Neuron (in vitro differentiated cells): ENCODE data around the gene EME2.
A peak's percentile ranks its signal among the peaks of the same experiment; 100 is the strongest.

Experiments used
- H2AFZ ChIP-seq: one replicate; pipeline ENCODE4 v1.6.1; 2013; ENCODE audit warnings: low read depth, mild to moderate bottlenecking, inconsistent platforms, low read length, moderate library complexity
- H3K27me3 ChIP-seq: one replicate; pipeline ENCODE4 v1.6.1; 2013; ENCODE audit warnings: low read length; ENCODE audit not compliant: insufficient read depth
- H3K36me3 ChIP-seq: one replicate; pipeline ENCODE4 v1.6.1; 2013; ENCODE audit warnings: low read length; ENCODE audit not compliant: insufficient read depth
- H3K4me1 ChIP-seq: one replicate; pipeline ENCODE4 v1.6.1; 2013; ENCODE audit warnings: low read length; ENCODE audit not compliant: insufficient read depth
- H3K4me3 ChIP-seq: 2 replicates; pipeline ENCODE4 v1.5.1; 2013; ENCODE audit warnings: mild to moderate bottlenecking, low read length, moderate library complexity
- H3K9me3 ChIP-seq: one replicate; pipeline ENCODE4 v1.6.1; 2013; ENCODE audit warnings: low read length

Gene EME2

DNA sequence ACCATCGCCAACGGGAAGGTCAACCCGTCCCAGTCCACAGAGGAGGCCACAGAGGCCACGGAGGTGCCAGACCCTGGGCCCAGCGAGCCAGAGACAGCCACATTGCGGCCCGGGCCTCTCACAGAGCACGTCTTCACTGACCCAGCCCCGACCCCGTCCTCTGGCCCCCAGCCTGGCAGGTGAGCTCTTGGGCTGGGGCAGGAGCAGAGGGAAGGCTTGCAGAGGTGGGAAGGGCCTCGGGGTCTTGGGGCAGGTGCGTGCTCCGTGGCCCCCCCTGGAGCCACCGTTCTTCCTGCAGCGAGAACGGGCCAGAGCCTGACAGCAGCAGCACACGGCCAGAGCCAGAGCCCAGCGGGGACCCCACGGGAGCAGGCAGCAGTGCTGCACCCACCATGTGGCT, 6.4 kb upstream of the EME2 start:
- peaks cover 76% of the 10 kb centered on the region for H3K36me3 ChIP-seq
- no peak overlapping the region for H3K4me3 ChIP-seq
- H2AFZ ChIP-seq, result no peak overlapping the region
- no peaks in the 10 kb centered on the region for H3K27me3 ChIP-seq
- no peaks in the 10 kb centered on the region for H3K9me3 ChIP-seq
- no peaks in the 10 kb centered on the region for H3K4me1 ChIP-seq

DNA sequence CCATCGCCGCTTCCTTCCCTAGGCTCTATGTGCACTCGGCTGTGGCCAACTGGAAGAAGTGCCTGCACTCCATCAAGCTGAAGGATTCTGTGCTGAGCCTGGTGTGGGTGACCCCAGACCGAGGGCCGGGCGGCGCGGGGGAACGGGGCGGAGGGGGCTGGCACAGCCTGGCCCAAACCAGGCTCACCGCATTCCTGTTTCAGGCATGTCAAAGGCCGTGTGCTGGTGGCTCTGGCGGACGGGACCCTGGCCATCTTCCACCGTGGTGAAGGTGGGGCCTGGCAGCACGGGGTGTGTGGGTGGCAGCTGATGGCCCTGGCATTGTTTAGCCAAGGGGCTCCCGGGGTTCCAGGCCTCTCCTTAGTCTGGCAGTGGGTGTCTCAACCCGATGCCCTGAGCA, 5.9 kb upstream of the EME2 start:
- H3K9me3 ChIP-seq, result no peaks in the 10 kb centered on the region
- no peaks in the 10 kb centered on the region for H3K27me3 ChIP-seq
- peaks cover 76% of the 10 kb centered on the region for H3K36me3 ChIP-seq
- no peak overlapping the region for H2AFZ ChIP-seq
- peaks cover under 1% of the 10 kb centered on the region for H3K4me1 ChIP-seq
- no peak overlapping the region for H3K4me3 ChIP-seq

DNA sequence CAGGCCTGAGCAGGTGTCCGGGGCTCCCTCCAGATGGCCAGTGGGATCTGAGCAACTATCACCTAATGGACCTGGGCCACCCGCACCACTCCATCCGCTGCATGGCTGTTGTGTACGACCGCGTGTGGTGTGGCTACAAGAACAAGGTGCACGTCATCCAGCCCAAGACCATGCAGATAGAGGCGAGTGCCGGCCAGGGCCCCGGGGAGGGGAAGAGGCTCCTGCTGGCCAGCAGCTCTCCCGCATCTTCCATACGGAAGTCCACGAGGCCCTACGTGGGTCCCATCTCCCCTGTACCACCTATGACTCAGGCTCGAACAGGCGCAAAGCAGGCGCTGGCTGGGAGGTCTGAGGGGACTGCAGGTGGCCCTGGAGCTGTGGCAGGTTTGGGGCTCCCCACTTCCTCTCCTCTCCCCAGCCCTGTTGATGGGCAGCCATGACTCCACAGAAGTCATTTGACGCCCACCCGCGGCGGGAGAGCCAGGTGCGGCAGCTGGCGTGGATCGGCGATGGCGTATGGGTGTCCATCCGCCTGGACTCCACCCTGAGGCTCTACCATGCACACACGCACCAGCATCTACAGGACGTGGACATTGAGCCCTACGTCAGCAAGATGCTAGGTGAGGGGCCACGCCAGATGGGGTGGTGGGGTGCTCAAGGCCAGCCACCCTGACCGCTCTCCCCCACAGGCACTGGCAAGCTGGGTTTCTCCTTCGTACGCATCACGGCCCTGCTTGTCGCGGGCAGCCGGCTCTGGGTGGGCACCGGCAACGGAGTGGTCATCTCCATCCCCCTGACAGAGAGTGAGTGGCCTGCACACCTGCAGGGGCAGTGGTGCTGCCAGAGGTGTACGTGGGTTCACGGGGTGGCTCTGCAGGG, 5.3 kb upstream of the EME2 start:
- no peaks in the 10 kb centered on the region for H3K9me3 ChIP-seq
- no peak overlapping the region for H2AFZ ChIP-seq
- no peak overlapping the region for H3K4me3 ChIP-seq
- no peaks in the 10 kb centered on the region for H3K27me3 ChIP-seq
- peaks cover 70% of the 10 kb centered on the region for H3K36me3 ChIP-seq
- H3K4me1 ChIP-seq, result peaks cover 7% of the 10 kb centered on the region

DNA sequence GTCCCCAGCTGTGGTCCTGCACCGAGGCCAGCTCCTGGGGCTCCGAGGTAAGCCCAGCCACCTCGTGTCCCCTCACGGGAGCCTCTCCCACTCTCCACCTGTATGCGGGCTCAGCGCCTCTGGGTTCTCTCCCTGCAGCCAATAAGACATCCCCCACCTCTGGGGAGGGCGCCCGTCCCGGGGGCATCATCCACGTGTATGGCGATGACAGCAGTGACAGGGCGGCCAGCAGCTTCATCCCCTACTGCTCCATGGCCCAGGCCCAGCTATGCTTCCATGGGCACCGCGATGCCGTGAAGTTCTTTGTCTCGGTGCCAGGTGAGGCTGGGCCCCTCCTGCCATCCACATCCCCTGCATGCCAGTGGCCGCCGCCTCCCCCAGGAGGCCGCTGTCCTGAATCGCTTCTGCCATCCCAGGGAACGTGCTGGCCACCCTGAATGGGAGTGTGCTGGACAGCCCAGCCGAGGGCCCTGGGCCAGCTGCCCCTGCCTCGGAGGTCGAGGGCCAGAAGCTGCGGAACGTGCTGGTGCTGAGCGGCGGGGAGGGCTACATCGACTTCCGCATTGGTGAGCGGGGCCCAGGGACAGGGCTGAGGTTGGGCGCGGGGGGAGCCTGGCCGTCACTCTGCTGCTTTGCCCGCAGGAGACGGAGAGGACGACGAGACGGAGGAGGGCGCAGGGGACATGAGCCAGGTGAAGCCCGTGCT, 4.4 kb upstream of the EME2 start:
- Histone ChIP-seq H3K4me1 (peaks cover 8% of the 10 kb centered on the region), H3K4me3 (no peak overlapping the region), H2AFZ (no peak overlapping the region), H3K36me3 (peaks cover 63% of the 10 kb centered on the region), H3K9me3 (no peaks in the 10 kb centered on the region), H3K27me3 (no peaks in the 10 kb centered on the region)

DNA sequence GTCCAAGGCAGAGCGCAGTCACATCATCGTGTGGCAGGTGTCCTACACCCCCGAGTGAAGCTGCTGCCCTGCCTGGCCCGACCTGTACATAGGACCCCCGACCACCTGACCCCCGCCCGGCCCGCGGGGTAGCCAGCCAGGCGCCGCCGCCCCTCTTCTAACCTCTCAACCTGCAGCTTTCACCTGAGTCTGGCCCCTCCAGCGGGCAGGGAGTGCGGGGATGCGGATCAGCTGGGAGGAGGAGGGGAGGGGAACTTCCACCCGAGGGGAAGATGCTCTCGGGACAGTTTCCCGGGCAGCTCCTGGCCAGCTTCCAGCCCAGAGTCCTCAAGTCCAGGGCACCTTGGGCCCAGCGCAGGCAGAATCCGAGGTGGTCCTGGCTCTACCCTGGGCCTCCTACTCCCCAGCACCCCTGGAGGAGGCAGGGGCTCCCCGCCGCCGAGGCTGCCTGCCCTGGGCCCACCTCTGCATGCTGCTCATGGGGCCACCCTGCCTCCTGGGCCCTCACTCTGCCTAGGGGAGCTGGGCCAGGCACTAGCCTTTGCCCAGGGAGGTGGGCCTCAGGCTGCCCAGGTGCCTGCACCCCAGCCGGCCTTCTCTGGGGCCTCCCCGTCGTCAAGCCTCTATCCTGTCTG, 3.7 kb upstream of the EME2 start:
- peaks cover 59% of the 10 kb centered on the region for H3K36me3 ChIP-seq
- no peaks in the 10 kb centered on the region for H3K9me3 ChIP-seq
- H3K27me3 ChIP-seq, result no peaks in the 10 kb centered on the region
- no peak overlapping the region for H3K4me3 ChIP-seq
- no peak overlapping the region for H2AFZ ChIP-seq
- peaks cover 10% of the 10 kb centered on the region for H3K4me1 ChIP-seq

DNA sequence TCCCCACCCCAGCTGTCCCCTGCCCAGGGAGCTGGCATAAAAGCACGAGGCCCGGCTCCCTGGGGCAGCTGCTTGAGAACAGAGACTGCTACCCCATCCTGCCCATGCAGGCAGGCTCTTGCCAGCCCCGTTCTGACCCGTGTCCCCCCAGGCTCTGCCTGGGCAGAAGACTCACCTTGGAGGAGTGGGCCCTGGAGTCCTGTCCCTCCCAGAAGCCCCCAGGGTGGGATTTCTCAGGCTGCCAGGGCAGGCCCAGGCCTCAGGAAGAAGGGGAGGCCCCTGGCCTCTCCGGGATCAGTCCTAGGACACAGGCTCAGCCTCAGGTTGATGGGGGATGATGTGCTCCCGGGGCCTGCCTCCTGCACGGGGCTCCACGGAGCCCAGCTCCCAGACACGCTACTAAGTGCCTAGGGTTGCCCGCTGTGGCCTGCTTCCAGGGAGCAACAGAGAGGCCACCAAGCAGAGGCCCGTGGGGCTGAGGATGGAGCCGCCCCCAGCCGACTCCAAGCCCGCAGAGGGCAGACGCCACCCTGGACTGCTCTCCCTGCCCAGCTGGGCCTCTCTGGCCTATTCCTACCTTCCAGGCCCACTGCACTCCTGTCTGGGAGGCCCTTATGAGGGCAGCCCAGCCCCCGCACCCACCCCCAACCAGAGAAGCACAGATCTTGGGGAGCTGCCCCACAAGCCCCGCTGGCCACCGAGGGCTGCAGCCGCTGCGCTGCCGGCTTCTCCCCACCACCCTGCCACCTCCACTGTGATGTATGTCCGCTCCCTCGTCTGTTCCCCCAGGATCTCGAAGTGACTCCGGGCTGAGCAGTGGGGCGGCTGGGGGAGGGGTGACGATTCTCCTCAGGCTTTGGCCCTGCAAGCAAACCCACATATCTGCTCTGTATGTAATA, 3.0 kb upstream of the EME2 start:
- Histone ChIP-seq H3K36me3 (peaks cover 53% of the 10 kb centered on the region), H2AFZ (no peak overlapping the region), H3K9me3 (no peaks in the 10 kb centered on the region), H3K4me3 (no peak overlapping the region), H3K4me1 (peaks cover 18% of the 10 kb centered on the region), H3K27me3 (no peaks in the 10 kb centered on the region)

DNA sequence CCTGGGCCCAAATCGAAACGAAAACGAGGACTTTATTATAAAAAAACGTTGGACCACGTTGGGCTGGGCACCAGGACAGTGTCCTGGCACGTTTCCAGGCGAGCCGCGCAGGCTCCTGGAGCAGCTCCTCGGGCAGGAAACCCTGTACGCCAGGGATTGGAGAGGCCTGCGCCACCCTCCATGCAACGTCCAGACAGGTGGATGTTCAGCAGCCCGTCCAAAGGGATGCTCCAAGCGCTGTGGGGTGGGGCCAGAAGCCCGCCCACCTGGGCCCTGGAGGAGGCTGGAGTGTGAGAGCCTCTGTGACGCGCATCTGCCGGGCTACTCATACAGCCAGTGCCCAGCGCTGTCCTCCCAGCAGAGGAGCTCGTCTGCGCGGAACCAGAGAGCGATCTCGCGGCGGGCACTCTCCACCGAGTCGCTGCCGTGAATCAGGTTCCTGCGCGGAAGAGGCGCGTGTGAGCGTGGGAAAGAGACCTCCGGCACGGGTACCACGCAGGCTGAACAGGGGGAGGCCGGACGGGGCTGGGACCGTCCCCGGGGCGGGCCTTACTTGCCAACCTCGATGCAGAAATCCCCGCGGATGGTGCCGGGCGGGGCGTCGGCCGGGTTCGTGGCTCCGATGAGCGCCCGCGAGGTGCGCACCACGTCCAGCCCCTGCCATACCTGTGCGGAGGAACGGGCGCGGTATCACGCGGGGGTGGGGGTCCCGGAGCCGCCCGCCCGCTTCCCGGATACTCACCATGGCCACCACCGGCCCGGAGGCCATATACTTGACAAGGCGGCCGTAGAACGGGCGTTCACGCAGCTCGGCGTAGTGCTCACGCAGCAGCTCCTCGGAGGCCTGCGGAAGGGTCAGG, 2.1 kb upstream of the EME2 start:
- Histone ChIP-seq H3K36me3 (peaks cover 49% of the 10 kb centered on the region), H3K27me3 (no peaks in the 10 kb centered on the region), H3K4me3 (no peak overlapping the region), H3K4me1 (peaks cover 19% of the 10 kb centered on the region), H2AFZ (no peak overlapping the region), H3K9me3 (no peaks in the 10 kb centered on the region)

DNA sequence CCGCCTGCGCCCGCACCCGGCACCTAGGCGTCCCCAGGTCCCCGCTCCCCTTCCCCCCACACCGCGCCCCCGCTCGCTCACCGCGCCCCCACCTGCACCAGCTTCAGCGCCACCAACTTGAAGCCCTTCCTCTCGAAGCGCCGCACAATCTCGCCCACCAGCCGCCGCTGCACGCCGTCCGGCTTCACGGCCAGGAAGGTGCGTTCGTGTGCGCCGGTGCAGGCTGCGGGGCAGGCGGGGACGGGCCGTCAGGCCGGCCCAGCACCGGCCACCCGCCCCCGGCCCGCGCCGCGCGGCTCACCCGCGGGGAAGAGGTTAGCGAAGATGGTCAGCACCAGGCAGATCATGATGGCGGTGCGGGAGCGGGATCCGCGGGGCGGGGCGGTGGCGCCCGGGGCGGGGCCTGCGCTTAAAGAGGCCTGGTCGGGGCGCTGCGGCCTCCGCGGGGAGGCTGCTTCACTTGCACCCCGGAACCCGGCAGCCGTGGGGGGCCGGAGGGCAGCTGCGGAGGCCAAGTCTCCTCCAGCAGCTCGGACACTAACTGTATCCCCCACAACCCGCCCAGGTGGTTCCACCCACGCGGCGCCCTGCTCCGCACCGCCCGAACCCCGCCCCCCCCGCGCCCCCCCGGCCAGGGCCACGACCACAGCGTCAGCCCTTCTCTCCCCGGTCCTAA, 1.3 kb upstream of the EME2 start, which contains the start of gene NME3:
NME3 (minus strand) TSS at position 356 of the 676 bp plus-strand sequence; CDS start at position 347, 9 bp downstream.
- Histone ChIP-seq H3K9me3 (no peaks in the 10 kb centered on the region), H3K4me3 (peak within 1 kb of the TSS; percentile 87), H2AFZ (no peak within 1 kb of the TSS), H3K4me1 (peaks cover 19% of the 10 kb centered on the region), H3K27me3 (no peaks in the 10 kb centered on the region), H3K36me3 (peaks cover 49% of the 10 kb centered on the region)

DNA sequence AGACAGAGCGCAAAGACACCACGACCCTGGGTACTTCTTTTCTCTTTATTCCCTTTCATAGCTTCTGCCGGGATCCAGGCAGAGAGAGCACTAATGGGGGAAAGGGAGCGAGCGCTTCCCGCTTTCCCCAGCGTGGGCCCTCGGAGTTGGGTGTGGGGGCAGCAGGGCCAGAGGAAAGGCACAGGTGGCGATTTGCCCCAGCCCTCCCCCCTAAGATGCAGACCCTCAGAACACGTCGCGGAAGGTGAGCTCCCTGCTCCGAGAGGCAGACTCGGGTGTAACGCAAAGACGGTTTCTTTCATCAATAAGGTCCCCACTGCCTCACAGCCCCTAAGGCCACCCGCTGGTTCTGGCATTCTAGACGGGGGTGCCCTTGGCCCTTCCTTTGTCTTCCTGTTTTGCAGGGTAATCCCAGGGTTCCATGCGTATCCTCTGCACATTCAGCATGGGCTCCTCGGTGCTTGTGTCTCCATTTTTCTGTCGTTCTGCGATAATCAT, 697 bp upstream of the EME2 start:
- H3K4me3 ChIP-seq, result peak overlapping the region; percentile 87
- no peak overlapping the region for H2AFZ ChIP-seq
- no peaks in the 10 kb centered on the region for H3K9me3 ChIP-seq
- H3K36me3 ChIP-seq, result peaks cover 47% of the 10 kb centered on the region
- no peaks in the 10 kb centered on the region for H3K27me3 ChIP-seq
- H3K4me1 ChIP-seq, result peaks cover 19% of the 10 kb centered on the region

DNA sequence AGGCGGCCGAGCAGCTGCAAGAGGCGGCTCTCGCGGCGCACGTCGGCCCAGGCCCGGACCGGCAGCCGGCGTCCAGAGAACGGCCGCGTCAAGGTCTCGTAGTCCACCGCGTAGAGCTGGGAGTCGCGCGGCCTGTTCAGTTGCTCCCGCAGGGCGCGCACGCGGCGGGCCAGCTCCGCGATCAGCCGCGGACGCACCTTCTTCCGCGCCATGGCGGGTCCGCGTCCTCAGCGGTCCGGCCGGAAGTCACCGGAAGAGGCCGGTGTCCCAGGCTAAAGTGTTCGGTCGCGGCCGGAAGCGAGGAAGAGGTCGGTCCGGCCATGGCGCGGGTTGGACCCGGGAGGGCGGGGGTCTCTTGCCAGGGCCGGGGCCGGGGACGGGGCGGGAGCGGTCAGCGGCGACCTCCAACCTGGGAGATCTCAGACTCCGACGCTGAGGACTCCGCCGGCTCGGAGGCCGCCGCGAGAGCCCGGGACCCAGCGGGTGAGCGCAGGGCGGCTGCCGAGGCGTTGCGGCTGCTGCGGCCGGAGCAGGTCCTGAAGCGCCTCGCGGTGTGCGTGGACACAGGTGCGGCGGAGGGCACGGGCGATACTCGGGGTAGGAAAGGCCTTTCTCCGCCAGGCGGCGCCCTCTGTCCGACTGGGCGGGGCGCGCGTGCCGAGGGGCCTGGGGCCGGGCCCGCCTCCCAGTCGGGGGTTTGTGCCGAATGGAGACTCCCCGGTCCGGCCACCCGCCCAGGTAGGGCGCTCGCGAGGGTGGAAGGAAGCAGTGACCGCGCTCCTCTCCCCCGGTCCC, 495 bp downstream of the EME2 start, which contains the start of gene MRPS34:
MRPS34 (minus strand) TSS at position 227 of the 795 bp plus-strand sequence; CDS start at position 212, 15 bp downstream.
- H3K4me3 ChIP-seq, result peak within 1 kb of the TSS; percentile 87
- H3K36me3 ChIP-seq, result peaks cover 46% of the 10 kb centered on the region
- H2AFZ ChIP-seq, result peak within 1 kb of the TSS; percentile 54
- peaks cover 19% of the 10 kb centered on the region for H3K4me1 ChIP-seq
- no peaks in the 10 kb centered on the region for H3K27me3 ChIP-seq
- H3K9me3 ChIP-seq, result no peaks in the 10 kb centered on the region
